Activated CD4-positive, alpha-beta T cell treated with anti-CD3 and anti-CD28 coated beads, Interleukin-2, amount 50 U/mL, for 4 hours (primary cell): ENCODE measurements around the gene HOXB13.

Experiments
- DNase-seq, 2 experiments: peaks; one replicate each; pipeline ENCODE4 v3.0.0-alpha.2; 2020

Gene HOXB13

GRCh38 chr17:48704361-48705248 is 23.9 kb downstream of the HOXB13 start:
- no peak for DNase-seq

GRCh38 chr17:48701864-48702532 is 26.6 kb downstream of the HOXB13 start:
- no peak for DNase-seq

GRCh38 chr17:48693178-48693577 is 35.4 kb downstream of the HOXB13 start:
- no peak for DNase-seq

- DNase-seq, result no peak
These were observed 36.5 kb downstream of the HOXB13 start for GRCh38 chr17:48692049-48692448.

- DNase-seq, result no peak
These were observed 37.9 kb downstream of the HOXB13 start for GRCh38 chr17:48690655-48691054.

- DNase-seq, result no peak
These were observed 46.9 kb downstream of the HOXB13 start for GRCh38 chr17:48681609-48682008.

- no peak for DNase-seq
These were observed 49.0 kb downstream of the HOXB13 start for GRCh38 chr17:48679385-48680096.

- DNase-seq, result peak; percentile 56 to 57
These were observed 50.2 kb downstream of the HOXB13 start for GRCh38 chr17:48678141-48678971.

- DNase-seq, result no peak
These were observed 51.5 kb downstream of the HOXB13 start for GRCh38 chr17:48676963-48677558.
